Type B pancreatic cell (in vitro differentiated cells): ENCODE data around the gene DMC1. TPM values are rescaled to one million over a fixed set of nuclear protein-coding genes. Genes with fewer than 3 reads are reported as not detected.

Experiments used
- DNase-seq: peaks from one replicate; pipeline ENCODE4 v3.0.0; 2021; ENCODE audit warnings: mixed read lengths; ENCODE audit not compliant: unreplicated experiment; ENCODE audit errors: extremely low spot score
- H3K27ac Mint-ChIP-seq: 2 replicates; pipeline ENCODE4 v1.8.0; 2021; ENCODE audit warnings: mild to moderate bottlenecking, mixed read lengths
- H3K27me3 Mint-ChIP-seq: 2 replicates; pipeline ENCODE4 v1.8.0; 2021; ENCODE audit warnings: mixed read lengths
- H3K36me3 Mint-ChIP-seq: 2 replicates; pipeline ENCODE4 v1.8.0; 2021; ENCODE audit warnings: mixed read lengths
- H3K4me1 Mint-ChIP-seq: one replicate; pipeline ENCODE4 v1.8.0; 2021; ENCODE audit warnings: mixed read lengths; ENCODE audit not compliant: unreplicated experiment
- H3K4me3 Mint-ChIP-seq: 2 replicates; pipeline ENCODE4 v1.8.0; 2021; ENCODE audit warnings: mild to moderate bottlenecking, mixed read lengths
- H3K9me3 Mint-ChIP-seq: 2 replicates; pipeline ENCODE4 v1.8.0; 2021; ENCODE audit warnings: mixed read lengths
- total RNA-seq: library from RNA; stranded (reverse); gene quantifications from 2 replicates; pipeline ENCODE4 v1.2.1, GENCODE V29; 2021; ENCODE audit warnings: low replicate concordance
- TF ChIP-seq, protein P1 (sequence below): fragments of 200-600 bp; sonication (generic); conservative IDR thresholded peaks from 2 replicates; pipeline ENCODE4 v1.5.0; 2021; ENCODE audit warnings: antibody characterized with exemption, mild to moderate bottlenecking

The DMC1 gene
- total RNA-seq, 1 donor from 2014 or later: 5.6 TPM

DNA sequence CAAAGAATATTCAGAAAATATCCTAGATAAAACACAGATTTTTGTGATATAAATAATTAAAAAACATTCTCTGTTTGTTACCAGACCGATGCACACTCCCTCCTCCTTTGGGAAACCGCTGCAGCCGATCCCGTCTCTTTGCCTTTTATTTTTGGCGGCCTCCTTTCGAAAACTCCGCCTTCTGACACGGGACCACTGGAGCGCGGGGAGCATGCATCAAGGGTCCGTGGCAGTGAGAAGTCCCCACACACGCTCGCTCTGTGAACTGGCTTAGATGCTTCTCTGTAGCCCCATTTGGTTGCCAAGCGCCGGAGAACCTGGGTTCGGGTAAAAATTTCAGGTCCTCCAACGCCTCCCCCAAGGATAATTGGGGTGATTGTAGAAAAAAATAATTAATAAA, 80.8 kb downstream of the DMC1 start:
- H3K27ac Mint-ChIP-seq: no peak overlapping the region
- H3K36me3 Mint-ChIP-seq: peaks cover 58% of the 10 kb centered on the region
- no peaks in the 10 kb centered on the region for H3K9me3 Mint-ChIP-seq
- no peaks in the 10 kb centered on the region for H3K4me1 Mint-ChIP-seq
- no peak overlapping the region for H3K4me3 Mint-ChIP-seq
- DNase-seq: no peak
- TF ChIP-seq, protein P1, sequence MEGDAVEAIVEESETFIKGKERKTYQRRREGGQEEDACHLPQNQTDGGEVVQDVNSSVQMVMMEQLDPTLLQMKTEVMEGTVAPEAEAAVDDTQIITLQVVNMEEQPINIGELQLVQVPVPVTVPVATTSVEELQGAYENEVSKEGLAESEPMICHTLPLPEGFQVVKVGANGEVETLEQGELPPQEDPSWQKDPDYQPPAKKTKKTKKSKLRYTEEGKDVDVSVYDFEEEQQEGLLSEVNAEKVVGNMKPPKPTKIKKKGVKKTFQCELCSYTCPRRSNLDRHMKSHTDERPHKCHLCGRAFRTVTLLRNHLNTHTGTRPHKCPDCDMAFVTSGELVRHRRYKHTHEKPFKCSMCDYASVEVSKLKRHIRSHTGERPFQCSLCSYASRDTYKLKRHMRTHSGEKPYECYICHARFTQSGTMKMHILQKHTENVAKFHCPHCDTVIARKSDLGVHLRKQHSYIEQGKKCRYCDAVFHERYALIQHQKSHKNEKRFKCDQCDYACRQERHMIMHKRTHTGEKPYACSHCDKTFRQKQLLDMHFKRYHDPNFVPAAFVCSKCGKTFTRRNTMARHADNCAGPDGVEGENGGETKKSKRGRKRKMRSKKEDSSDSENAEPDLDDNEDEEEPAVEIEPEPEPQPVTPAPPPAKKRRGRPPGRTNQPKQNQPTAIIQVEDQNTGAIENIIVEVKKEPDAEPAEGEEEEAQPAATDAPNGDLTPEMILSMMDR: no peak
- no peaks in the 10 kb centered on the region for H3K27me3 Mint-ChIP-seq

DNA sequence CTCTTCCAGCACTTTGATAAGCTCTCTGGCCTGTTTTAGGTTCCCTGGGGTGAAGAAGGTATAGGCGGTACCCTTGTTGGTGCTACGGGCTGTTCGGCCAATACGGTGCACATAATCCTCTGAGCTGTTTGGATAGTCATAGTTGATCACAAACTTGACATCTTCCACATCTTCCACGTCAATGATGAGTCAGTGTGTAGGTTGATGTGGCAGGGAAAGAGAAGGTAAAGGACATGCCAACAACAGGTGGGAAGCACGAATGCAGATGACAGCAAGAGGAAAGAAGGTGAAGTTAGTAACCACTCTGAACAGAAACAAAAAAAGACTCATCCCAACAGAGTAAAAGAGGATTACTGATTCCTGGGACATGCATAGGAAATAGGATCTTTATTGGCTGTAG, 82.0 kb downstream of the DMC1 start:
- no peaks in the 10 kb centered on the region for H3K9me3 Mint-ChIP-seq
- no peaks in the 10 kb centered on the region for H3K4me1 Mint-ChIP-seq
- no peak overlapping the region for H3K27ac Mint-ChIP-seq
- DNase-seq: no peak
- peaks cover 63% of the 10 kb centered on the region for H3K36me3 Mint-ChIP-seq
- no peaks in the 10 kb centered on the region for H3K27me3 Mint-ChIP-seq
- no peak overlapping the region for H3K4me3 Mint-ChIP-seq
- TF ChIP-seq, protein P1: no peak

DNA sequence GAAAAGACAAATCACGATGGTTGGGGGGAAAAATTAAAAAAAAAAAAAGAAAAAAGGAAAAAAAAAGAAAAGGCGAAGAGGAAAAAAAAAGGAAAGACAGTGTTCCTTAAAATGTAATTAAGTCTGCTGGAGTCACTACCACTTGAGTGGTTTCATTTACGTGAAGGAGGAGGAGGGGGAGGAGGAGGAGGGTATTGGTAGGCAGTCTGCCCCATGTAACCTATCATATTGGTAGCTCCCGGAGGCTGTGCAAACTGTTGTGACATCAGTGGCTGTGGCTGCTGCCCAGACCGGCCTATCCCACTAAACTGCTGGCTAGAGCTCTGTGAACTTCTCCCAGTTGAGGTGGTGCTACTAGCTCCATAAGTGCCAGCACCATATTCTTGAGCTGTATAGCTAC, 84.2 kb downstream of the DMC1 start:
- no peak for DNase-seq
- Mint-ChIP-seq H3K27me3 (no peaks in the 10 kb centered on the region), H3K4me1 (no peaks in the 10 kb centered on the region), H3K27ac (no peak overlapping the region), H3K4me3 (no peak overlapping the region), H3K9me3 (no peaks in the 10 kb centered on the region), H3K36me3 (peaks cover 72% of the 10 kb centered on the region)
- TF ChIP-seq, protein P1: no peak

DNA sequence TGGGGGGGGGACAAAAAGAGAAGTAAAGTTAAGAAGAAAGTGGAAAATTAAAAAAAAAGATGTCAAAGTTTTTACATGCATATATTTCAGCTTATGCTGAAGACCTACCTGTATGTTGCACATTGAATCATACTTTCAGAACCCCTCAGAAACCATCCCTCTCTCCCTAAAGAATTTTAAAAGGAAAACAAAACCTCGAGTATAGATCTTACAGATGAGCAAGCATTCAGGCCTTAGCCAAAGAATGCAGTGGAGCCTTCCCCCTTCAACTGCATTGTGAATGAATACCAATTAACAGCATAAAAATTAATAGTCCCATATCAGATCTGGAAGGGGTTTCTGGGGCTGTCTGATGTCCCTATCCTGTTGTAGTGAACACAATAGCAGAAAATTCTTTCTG, 85.7 kb downstream of the DMC1 start:
- Mint-ChIP-seq H3K27ac (no peak overlapping the region), H3K27me3 (no peaks in the 10 kb centered on the region), H3K36me3 (peaks cover 60% of the 10 kb centered on the region), H3K4me1 (peaks cover 5% of the 10 kb centered on the region), H3K4me3 (no peak overlapping the region), H3K9me3 (no peaks in the 10 kb centered on the region)
- DNase-seq: no peak
- TF ChIP-seq, protein P1: no peak

DNA sequence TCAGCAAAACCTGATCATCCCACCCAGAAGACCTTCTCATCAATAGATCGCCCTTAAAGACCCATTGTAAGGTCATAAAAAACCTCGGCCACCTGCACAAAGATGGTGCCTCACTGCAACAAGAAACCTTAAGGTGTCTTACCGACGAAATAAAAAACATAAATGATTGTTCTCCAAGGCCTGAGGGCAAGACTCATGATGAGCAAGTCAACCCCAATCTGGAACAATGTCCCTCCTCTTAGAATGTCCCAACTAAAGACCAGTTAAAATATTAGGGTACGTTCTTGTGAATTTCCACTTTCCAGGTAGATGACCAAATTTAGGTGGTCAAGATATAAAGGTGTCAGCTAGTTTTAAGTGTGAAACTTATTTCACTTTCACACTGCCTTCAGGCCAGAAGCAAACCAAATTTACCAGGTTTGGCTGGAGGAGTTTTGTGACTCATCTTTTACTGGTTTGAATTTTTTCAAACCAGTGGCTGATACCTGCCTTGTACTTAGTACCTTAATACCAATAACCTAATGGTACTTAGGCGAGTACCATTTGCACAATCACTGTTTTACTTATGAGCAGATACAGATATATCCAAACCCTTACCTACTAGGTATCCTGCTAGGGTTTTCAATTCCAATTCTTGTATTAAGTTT, 87.2 kb downstream of the DMC1 start:
- TF ChIP-seq, protein P1: no peak
- DNase-seq: no peak
- Mint-ChIP-seq H3K36me3 (peaks cover 52% of the 10 kb centered on the region), H3K27me3 (no peaks in the 10 kb centered on the region), H3K4me1 (peaks cover 8% of the 10 kb centered on the region), H3K4me3 (no peak overlapping the region), H3K27ac (peak overlapping the region; percentile 20), H3K9me3 (no peaks in the 10 kb centered on the region)
